SK-N-MC (cell line): ENCODE measurements around the gene PPFIBP2.

Experiments
- DNase-seq: peaks from one replicate; pipeline ENCODE4 v3.0.0-alpha.2; 2011; ENCODE audit warnings: low read depth, low spot score
- H3K27ac ChIP-seq: fragments of 200-600 bp; sonication (generic); 2 replicates; pipeline ENCODE4 v1.5.1; 2016; ENCODE audit warnings: mixed run types
- H3K36me3 ChIP-seq: fragments of 200-600 bp; sonication (generic); 2 replicates; pipeline ENCODE4 v1.6.1; 2017; ENCODE audit warnings: antibody characterized with exemption, low read length, mixed read lengths; ENCODE audit not compliant: insufficient read depth
- H3K4me3 ChIP-seq: fragments of 200-600 bp; sonication (generic); 2 replicates; pipeline ENCODE4 v1.5.1; 2016
- H3K9ac ChIP-seq: fragments of 200-600 bp; sonication (generic); 2 replicates; pipeline ENCODE4 v1.8.0; 2017; ENCODE audit warnings: mixed run types, mixed read lengths; ENCODE audit not compliant: insufficient read length
- H3K9me3 ChIP-seq: fragments of 200-600 bp; sonication (generic); 2 replicates; pipeline ENCODE4 v1.6.1; 2017; ENCODE audit warnings: low read depth, mild to moderate bottlenecking, antibody characterized with exemption, low read length, moderate library complexity, mixed read lengths
- EZH2 ChIP-seq: fragments of 200-600 bp; sonication (generic); IDR thresholded peaks from one replicate; pipeline ENCODE4 v1.6.1; 2017; ENCODE audit warnings: antibody characterized with exemption
- FOXP2 ChIP-seq: optimal IDR thresholded peaks from 2 replicates; pipeline ENCODE3; 2011; ENCODE audit warnings: mild to moderate bottlenecking, moderate library complexity; ENCODE audit not compliant: insufficient read depth; ENCODE audit errors: extremely low read length, control extremely low read depth
- POLR2AphosphoS5 ChIP-seq: IDR thresholded peaks from 2 replicates; pipeline ENCODE4 v1.6.1; 2012; ENCODE audit warnings: mild to moderate bottlenecking, low read depth, low read length, borderline replicate concordance

The PPFIBP2 gene

GRCh38 chr11:7610393-7610792, 96.6 kb downstream of the PPFIBP2 start:
- no peak overlapping the region for H3K9ac ChIP-seq
- H3K9me3 ChIP-seq: no peaks in the 10 kb centered on the region
- H3K36me3 ChIP-seq: no peaks in the 10 kb centered on the region
- TF ChIP-seq EZH2: no peak
- TF ChIP-seq FOXP2: no peak
- no peak for TF ChIP-seq POLR2AphosphoS5
- DNase-seq: no peak
- H3K4me3 ChIP-seq: no peak overlapping the region
- H3K27ac ChIP-seq: no peak overlapping the region

GRCh38 chr11:7611411-7611810, 97.6 kb downstream of the PPFIBP2 start:
- DNase-seq: no peak
- H3K4me3 ChIP-seq: no peak overlapping the region
- no peaks in the 10 kb centered on the region for H3K36me3 ChIP-seq
- no peaks in the 10 kb centered on the region for H3K9me3 ChIP-seq
- no peak overlapping the region for H3K27ac ChIP-seq
- no peak overlapping the region for H3K9ac ChIP-seq
- TF ChIP-seq EZH2 (no peak), POLR2AphosphoS5 (no peak)

- H3K9ac ChIP-seq: no peak overlapping the region
- DNase-seq: no peak
- no peak overlapping the region for H3K4me3 ChIP-seq
- no peak overlapping the region for H3K27ac ChIP-seq
- H3K36me3 ChIP-seq: no peaks in the 10 kb centered on the region
- TF ChIP-seq FOXP2: no peak
- TF ChIP-seq EZH2: no peak
- TF ChIP-seq POLR2AphosphoS5: no peak
- no peaks in the 10 kb centered on the region for H3K9me3 ChIP-seq
These were observed 98.4 kb downstream of the PPFIBP2 start for GRCh38 chr11:7612056-7612660.

- Histone ChIP-seq H3K27ac (no peak overlapping the region), H3K9ac (no peak overlapping the region), H3K4me3 (no peak overlapping the region), H3K9me3 (no peaks in the 10 kb centered on the region), H3K36me3 (no peaks in the 10 kb centered on the region)
- TF ChIP-seq POLR2AphosphoS5 (no peak), FOXP2 (no peak), EZH2 (no peak)
- DNase-seq: no peak
These were observed 99.0 kb downstream of the PPFIBP2 start for GRCh38 chr11:7612661-7613393.

- no peak for TF ChIP-seq FOXP2
- no peak for TF ChIP-seq POLR2AphosphoS5
- no peak for TF ChIP-seq EZH2
- Histone ChIP-seq H3K36me3 (no peaks in the 10 kb centered on the region), H3K4me3 (no peak overlapping the region), H3K9me3 (no peaks in the 10 kb centered on the region), H3K9ac (no peak overlapping the region), H3K27ac (no peak overlapping the region)
- no peak for DNase-seq
These were observed 99.6 kb downstream of the PPFIBP2 start for GRCh38 chr11:7613394-7613720.

GRCh38 chr11:7614656-7615055, 100.9 kb downstream of the PPFIBP2 start:
- TF ChIP-seq POLR2AphosphoS5: no peak
- no peak for TF ChIP-seq EZH2
- no peak for TF ChIP-seq FOXP2

GRCh38 chr11:7617032-7617431, 103.2 kb downstream of the PPFIBP2 start:
- H3K4me3 ChIP-seq: no peak overlapping the region
- DNase-seq: no peak
- H3K36me3 ChIP-seq: no peaks in the 10 kb centered on the region
- no peak overlapping the region for H3K27ac ChIP-seq
- no peaks in the 10 kb centered on the region for H3K9me3 ChIP-seq
- TF ChIP-seq EZH2: no peak
- no peak for TF ChIP-seq POLR2AphosphoS5
- no peak for TF ChIP-seq FOXP2
- H3K9ac ChIP-seq: no peak overlapping the region

More at GRCh38 chr11:7614656-7615055, 100.9 kb downstream of the PPFIBP2 start:
- no peak overlapping the region for H3K27ac ChIP-seq
- DNase-seq: no peak
- H3K36me3 ChIP-seq: no peaks in the 10 kb centered on the region
- no peak overlapping the region for H3K9ac ChIP-seq
- no peak overlapping the region for H3K4me3 ChIP-seq
- H3K9me3 ChIP-seq: no peaks in the 10 kb centered on the region

GRCh38 chr11:7619322-7619721, 105.5 kb downstream of the PPFIBP2 start:
- TF ChIP-seq EZH2: no peak
- TF ChIP-seq POLR2AphosphoS5: no peak
- no peak for TF ChIP-seq FOXP2
- no peak for DNase-seq
- no peak overlapping the region for H3K27ac ChIP-seq
- H3K36me3 ChIP-seq: no peaks in the 10 kb centered on the region
- no peak overlapping the region for H3K9ac ChIP-seq
- H3K9me3 ChIP-seq: no peaks in the 10 kb centered on the region
- H3K4me3 ChIP-seq: no peak overlapping the region
